Fibroblast of skin of left quadriceps (primary cell): ENCODE data around the gene KIF2A.
A peak's percentile ranks its signal among the peaks of the same experiment; 100 is the strongest.

Source experiments
- DNase-seq, 2 experiments: peaks; one replicate each; pipeline ENCODE4 v3.0.0-alpha.2; 2013; ENCODE audit warnings: low read depth in 2 of 2

Gene KIF2A

GRCh38 chr5:62328772-62329491 is 22.9 kb downstream of the KIF2A start:
- no peak for DNase-seq

- no peak for DNase-seq
These were observed 24.3 kb downstream of the KIF2A start for GRCh38 chr5:62330302-62330701.

- no peak for DNase-seq
These were observed 25.9 kb downstream of the KIF2A start for GRCh38 chr5:62331921-62332320.

- DNase-seq, result no peak
These were observed 27.3 kb downstream of the KIF2A start for GRCh38 chr5:62333250-62333794.

GRCh38 chr5:62334082-62334481 is 28.1 kb downstream of the KIF2A start:
- DNase-seq, result no peak

GRCh38 chr5:62340392-62340791 is 34.4 kb downstream of the KIF2A start:
- no peak for DNase-seq

GRCh38 chr5:62340979-62341378 is 35.0 kb downstream of the KIF2A start:
- no peak for DNase-seq

GRCh38 chr5:62341783-62342475 is 35.9 kb downstream of the KIF2A start:
- DNase-seq, result no peak

- no peak for DNase-seq
These were observed 36.5 kb downstream of the KIF2A start for GRCh38 chr5:62342476-62342837.

- DNase-seq, result no peak
These were observed 37.4 kb downstream of the KIF2A start for GRCh38 chr5:62343428-62343827.

GRCh38 chr5:62346748-62347147 is 40.7 kb downstream of the KIF2A start:
- DNase-seq, result no peak

GRCh38 chr5:62347928-62348327 is 41.9 kb downstream of the KIF2A start:
- DNase-seq, result no peak

GRCh38 chr5:62348723-62349481 is 42.9 kb downstream of the KIF2A start:
- no peak for DNase-seq

GRCh38 chr5:62354028-62354874 is 48.2 kb downstream of the KIF2A start:
- peak; percentile 9 to 14 for DNase-seq

- no peak for DNase-seq
These were observed 56.7 kb downstream of the KIF2A start for GRCh38 chr5:62362701-62363100.

- DNase-seq, result no peak
These were observed 63.0 kb downstream of the KIF2A start for GRCh38 chr5:62369039-62369438.

GRCh38 chr5:62371409-62371808 is 65.4 kb downstream of the KIF2A start:
- DNase-seq, result no peak

GRCh38 chr5:62372600-62372999 is 66.6 kb downstream of the KIF2A start:
- DNase-seq, result no peak

GRCh38 chr5:62373382-62373781 is 67.4 kb downstream of the KIF2A start:
- DNase-seq, result no peak

GRCh38 chr5:62374090-62374489 is 68.1 kb downstream of the KIF2A start:
- no peak for DNase-seq

- no peak for DNase-seq
These were observed 69.6 kb downstream of the KIF2A start for GRCh38 chr5:62375627-62376026.

- DNase-seq, result no peak
These were observed 70.1 kb downstream of the KIF2A start for GRCh38 chr5:62376064-62376463.
